ENCODE results near the gene FAM241B. TPM values are rescaled to one million over a fixed set of nuclear protein-coding genes. Genes with fewer than 3 reads are reported as not detected.

FAM241B gene
- total RNA-seq: 1 to 10 TPM in 1 of 4 donors, under 1 TPM in 1, not detected in 2; 0.35 to 5.4 TPM

DNA sequence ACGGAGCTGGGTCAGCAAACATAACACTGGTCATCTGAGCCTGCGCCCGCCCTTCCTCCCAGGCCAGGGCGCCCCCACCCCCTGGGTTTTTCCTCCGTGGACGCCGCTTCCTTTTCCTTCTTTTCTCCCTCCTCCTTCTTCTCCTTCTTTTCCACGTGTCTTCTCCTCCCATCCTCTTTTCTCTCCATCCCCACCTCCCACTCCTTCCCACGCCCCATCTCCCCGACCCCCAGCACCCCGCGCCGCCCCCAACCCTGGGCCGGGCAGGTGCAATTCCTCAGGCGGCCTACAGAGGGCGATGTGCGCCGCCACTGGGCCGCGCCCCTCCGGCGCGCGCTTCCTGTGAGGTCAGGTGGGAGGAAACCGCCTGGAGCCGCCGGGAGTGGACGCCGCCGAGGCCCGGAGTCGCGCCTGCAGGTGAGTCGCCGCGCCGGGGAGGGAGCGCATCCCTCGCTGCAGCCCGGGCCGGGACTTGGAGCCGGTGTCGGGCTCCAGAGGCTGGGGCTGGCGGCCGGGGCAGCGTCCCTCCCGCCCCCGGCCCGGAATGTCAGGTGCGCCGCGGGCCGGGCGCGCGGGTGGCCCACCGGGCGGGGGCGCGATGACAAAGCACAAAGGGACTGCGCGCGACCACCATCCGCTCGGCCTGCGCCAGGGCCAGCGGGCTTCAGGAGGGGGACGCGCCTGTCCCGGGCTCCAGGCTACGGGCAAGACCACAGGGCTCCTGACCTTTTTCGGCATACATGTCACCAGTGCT, at the start of gene FAM241B:
Gene FAM241B (plus strand): TSS at position 351 of the 754 bp plus-strand sequence. CDS start 1,497 bp downstream, outside the sequence.
- intact Hi-C loops (cut with DNase I; ENCODE audit: low total_unique reads): loop anchor here (10.0 kb wide), 1 partner anchor 215 kb away; the partner anchor contains the start of gene TACR2
- H3K9me3 ChIP-seq: no peaks in the 10 kb centered on the region
- peaks cover 0 to 7% of the 10 kb centered on the region in 2 donors for H3K4me1 ChIP-seq
- DNase-seq: peak; percentile 47 to 55
- H3K27ac ChIP-seq: peak within 1 kb of the TSS in 1 of 2 donors; percentile 18
- H3K36me3 ChIP-seq: no peaks in the 10 kb centered on the region
- peak within 1 kb of the TSS; percentile 9 to 40 for H3K4me3 ChIP-seq
- no peaks in the 10 kb centered on the region for H3K27me3 ChIP-seq
- peak in 1 of 2 donors; percentile 34 for TF ChIP-seq POLR2A (IDR thresholded peaks at IDR 0.05)
- TF ChIP-seq, protein P1, sequence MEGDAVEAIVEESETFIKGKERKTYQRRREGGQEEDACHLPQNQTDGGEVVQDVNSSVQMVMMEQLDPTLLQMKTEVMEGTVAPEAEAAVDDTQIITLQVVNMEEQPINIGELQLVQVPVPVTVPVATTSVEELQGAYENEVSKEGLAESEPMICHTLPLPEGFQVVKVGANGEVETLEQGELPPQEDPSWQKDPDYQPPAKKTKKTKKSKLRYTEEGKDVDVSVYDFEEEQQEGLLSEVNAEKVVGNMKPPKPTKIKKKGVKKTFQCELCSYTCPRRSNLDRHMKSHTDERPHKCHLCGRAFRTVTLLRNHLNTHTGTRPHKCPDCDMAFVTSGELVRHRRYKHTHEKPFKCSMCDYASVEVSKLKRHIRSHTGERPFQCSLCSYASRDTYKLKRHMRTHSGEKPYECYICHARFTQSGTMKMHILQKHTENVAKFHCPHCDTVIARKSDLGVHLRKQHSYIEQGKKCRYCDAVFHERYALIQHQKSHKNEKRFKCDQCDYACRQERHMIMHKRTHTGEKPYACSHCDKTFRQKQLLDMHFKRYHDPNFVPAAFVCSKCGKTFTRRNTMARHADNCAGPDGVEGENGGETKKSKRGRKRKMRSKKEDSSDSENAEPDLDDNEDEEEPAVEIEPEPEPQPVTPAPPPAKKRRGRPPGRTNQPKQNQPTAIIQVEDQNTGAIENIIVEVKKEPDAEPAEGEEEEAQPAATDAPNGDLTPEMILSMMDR (IDR thresholded peaks at IDR 0.05): peak; percentile 71 to 100 (median 82)

DNA sequence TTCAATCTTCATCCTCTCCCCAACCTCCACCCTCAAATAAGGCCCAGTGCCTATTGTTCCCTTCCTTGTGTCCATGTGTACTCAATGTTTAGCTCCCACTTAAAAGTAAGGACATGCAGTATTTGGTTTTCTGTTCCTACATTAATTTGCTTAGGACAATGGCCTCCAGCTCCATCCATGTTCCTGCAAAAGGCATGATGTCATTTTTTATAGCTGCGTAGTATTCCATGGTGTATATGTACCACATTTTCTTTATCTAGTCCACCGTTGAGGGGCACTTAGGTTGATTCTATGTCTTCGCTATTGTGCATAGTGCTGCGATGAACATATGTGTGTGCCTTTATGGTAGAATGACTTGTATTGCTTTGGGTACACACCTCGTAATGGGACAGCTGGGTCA, 49.6 kb upstream of the FAM241B start:
- H3K36me3 ChIP-seq: no peaks in the 10 kb centered on the region
- H3K9me3 ChIP-seq: no peaks in the 10 kb centered on the region
- H3K27me3 ChIP-seq: no peaks in the 10 kb centered on the region
- TF ChIP-seq, protein P1 (IDR thresholded peaks at IDR 0.05): no peak
- no peak for TF ChIP-seq POLR2A (IDR thresholded peaks at IDR 0.05)
- H3K4me3 ChIP-seq: no peak overlapping the region
- intact Hi-C loops (cut with DNase I; ENCODE audit: low total_unique reads): no loop called here
- no peak for DNase-seq
- no peak overlapping the region for H3K27ac ChIP-seq
- H3K4me1 ChIP-seq: no peaks in the 10 kb centered on the region

- Histone ChIP-seq H3K27me3 (no peaks in the 10 kb centered on the region), H3K27ac (no peak overlapping the region), H3K4me1 (no peaks in the 10 kb centered on the region), H3K4me3 (no peak overlapping the region), H3K36me3 (no peaks in the 10 kb centered on the region), H3K9me3 (no peaks in the 10 kb centered on the region)
- TF ChIP-seq, protein P1 (IDR thresholded peaks at IDR 0.05): no peak
- no peak for TF ChIP-seq POLR2A (IDR thresholded peaks at IDR 0.05)
- intact Hi-C loops (cut with DNase I; ENCODE audit: low total_unique reads): no loop called here
- no peak for DNase-seq
These were observed 46.9 kb upstream of the FAM241B start for GRCh38 chr10:69583106-69583505.

- TF ChIP-seq POLR2A (IDR thresholded peaks at IDR 0.05): no peak
- TF ChIP-seq, protein P1 (IDR thresholded peaks at IDR 0.05): no peak
- H3K27me3 ChIP-seq: no peaks in the 10 kb centered on the region
- no peak overlapping the region for H3K4me3 ChIP-seq
- no peak for DNase-seq
- no peaks in the 10 kb centered on the region for H3K4me1 ChIP-seq
- H3K27ac ChIP-seq: no peak overlapping the region
- H3K9me3 ChIP-seq: no peaks in the 10 kb centered on the region
- intact Hi-C loops (cut with DNase I; ENCODE audit: low total_unique reads): no loop called here
- H3K36me3 ChIP-seq: no peaks in the 10 kb centered on the region
These were observed 45.4 kb upstream of the FAM241B start for GRCh38 chr10:69584624-69585023.

- Histone ChIP-seq H3K4me1 (no peaks in the 10 kb centered on the region), H3K27me3 (no peaks in the 10 kb centered on the region), H3K9me3 (no peaks in the 10 kb centered on the region), H3K36me3 (no peaks in the 10 kb centered on the region), H3K4me3 (no peak overlapping the region), H3K27ac (no peak overlapping the region)
- intact Hi-C loops (cut with DNase I; ENCODE audit: low total_unique reads): no loop called here
- no peak for DNase-seq
- no peak for TF ChIP-seq POLR2A (IDR thresholded peaks at IDR 0.05)
- TF ChIP-seq, protein P1 (IDR thresholded peaks at IDR 0.05): no peak
These were observed 41.7 kb upstream of the FAM241B start for GRCh38 chr10:69588358-69588757.

Measured in uterus (tissue), 4 donors.